ENCODE data around the gene VASH2.

GRCh38 chr1:212981571-212982328 is 31.4 kb downstream of the VASH2 start:
- TF ChIP-seq, protein P1, sequence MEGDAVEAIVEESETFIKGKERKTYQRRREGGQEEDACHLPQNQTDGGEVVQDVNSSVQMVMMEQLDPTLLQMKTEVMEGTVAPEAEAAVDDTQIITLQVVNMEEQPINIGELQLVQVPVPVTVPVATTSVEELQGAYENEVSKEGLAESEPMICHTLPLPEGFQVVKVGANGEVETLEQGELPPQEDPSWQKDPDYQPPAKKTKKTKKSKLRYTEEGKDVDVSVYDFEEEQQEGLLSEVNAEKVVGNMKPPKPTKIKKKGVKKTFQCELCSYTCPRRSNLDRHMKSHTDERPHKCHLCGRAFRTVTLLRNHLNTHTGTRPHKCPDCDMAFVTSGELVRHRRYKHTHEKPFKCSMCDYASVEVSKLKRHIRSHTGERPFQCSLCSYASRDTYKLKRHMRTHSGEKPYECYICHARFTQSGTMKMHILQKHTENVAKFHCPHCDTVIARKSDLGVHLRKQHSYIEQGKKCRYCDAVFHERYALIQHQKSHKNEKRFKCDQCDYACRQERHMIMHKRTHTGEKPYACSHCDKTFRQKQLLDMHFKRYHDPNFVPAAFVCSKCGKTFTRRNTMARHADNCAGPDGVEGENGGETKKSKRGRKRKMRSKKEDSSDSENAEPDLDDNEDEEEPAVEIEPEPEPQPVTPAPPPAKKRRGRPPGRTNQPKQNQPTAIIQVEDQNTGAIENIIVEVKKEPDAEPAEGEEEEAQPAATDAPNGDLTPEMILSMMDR (IDR thresholded peaks at IDR 0.05; ENCODE audit: poor library complexity, severe bottlenecking) = no peak
- TF ChIP-seq MXI1 (conservative IDR thresholded peaks at IDR 0.05; ENCODE audit: poor library complexity, severe bottlenecking) (no peak), EZH2 (IDR thresholded peaks at IDR 0.05; ENCODE audit: borderline replicate concordance, insufficient read depth, low read length, poor library complexity, severe bottlenecking) (no peak), POLR2AphosphoS5 (IDR thresholded peaks at IDR 0.05) (no peak), RAD21 (conservative IDR thresholded peaks at IDR 0.05) (no peak), SMC3 (conservative IDR thresholded peaks at IDR 0.05; ENCODE audit: poor library complexity) (no peak), EP300 (conservative IDR thresholded peaks at IDR 0.05; ENCODE audit: poor library complexity, severe bottlenecking) (no peak)
- TF ChIP-seq, protein P2, sequence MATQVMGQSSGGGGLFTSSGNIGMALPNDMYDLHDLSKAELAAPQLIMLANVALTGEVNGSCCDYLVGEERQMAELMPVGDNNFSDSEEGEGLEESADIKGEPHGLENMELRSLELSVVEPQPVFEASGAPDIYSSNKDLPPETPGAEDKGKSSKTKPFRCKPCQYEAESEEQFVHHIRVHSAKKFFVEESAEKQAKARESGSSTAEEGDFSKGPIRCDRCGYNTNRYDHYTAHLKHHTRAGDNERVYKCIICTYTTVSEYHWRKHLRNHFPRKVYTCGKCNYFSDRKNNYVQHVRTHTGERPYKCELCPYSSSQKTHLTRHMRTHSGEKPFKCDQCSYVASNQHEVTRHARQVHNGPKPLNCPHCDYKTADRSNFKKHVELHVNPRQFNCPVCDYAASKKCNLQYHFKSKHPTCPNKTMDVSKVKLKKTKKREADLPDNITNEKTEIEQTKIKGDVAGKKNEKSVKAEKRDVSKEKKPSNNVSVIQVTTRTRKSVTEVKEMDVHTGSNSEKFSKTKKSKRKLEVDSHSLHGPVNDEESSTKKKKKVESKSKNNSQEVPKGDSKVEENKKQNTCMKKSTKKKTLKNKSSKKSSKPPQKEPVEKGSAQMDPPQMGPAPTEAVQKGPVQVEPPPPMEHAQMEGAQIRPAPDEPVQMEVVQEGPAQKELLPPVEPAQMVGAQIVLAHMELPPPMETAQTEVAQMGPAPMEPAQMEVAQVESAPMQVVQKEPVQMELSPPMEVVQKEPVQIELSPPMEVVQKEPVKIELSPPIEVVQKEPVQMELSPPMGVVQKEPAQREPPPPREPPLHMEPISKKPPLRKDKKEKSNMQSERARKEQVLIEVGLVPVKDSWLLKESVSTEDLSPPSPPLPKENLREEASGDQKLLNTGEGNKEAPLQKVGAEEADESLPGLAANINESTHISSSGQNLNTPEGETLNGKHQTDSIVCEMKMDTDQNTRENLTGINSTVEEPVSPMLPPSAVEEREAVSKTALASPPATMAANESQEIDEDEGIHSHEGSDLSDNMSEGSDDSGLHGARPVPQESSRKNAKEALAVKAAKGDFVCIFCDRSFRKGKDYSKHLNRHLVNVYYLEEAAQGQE (IDR thresholded peaks at IDR 0.05; ENCODE audit: borderline replicate concordance) = no peak
